PFSK-1 (cell line): ENCODE measurements around the gene ACOXL.

Experiments
- FOXP2 ChIP-seq: optimal IDR thresholded peaks from 2 replicates; pipeline ENCODE3; 2011; ENCODE audit warnings: borderline replicate concordance, control low read depth, inconsistent platforms; ENCODE audit not compliant: insufficient read depth; ENCODE audit errors: extremely low read length, extremely low read depth
- POLR2AphosphoS5 ChIP-seq: IDR thresholded peaks from 2 replicates; pipeline ENCODE4 v1.6.1; 2012; ENCODE audit warnings: low read depth, mild to moderate bottlenecking, control low read depth, low read length, moderate library complexity

DNA sequence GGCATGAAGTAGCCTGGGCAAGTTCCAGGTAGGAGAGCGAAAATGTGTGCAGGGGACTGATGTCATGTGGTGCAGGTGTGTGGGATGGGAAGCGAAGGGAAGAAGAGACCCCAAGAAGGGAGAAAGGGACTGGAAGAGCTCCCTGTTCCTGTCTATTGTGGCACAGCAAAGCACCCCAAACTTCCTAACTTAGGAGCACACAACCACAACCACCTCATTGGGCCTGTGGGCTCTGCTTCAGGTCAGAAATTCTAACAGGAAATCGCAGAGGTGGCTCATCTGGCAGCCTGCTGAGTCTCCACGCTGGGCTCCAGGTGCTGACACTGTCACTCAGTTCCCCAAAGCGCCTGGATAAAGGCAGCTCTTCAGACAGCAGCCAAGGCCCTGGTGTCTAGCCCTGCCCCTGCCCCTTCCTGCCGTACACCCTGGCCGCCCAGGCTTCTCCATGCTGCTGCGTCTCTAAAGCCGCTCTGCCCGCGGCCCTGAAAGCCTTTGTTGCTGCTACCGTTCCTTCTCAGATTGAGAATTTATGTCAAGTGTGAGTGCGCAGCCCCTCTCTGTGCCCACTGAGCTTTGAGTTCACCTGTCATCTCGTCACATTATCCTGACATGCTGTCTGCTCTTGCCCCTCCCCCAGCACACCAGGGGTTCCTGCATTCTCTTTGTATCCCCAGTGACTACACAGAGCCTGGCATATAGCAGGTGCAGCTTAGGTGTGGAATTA lies 248.1 kb downstream of the ACOXL start:
- no peak for TF ChIP-seq FOXP2
- TF ChIP-seq POLR2AphosphoS5, result no peak
